Measurements from ENCODE around the gene HOTAIR. TPM values are rescaled to one million over a fixed set of nuclear protein-coding genes. Genes with fewer than 3 reads are reported as not detected.

Gene HOTAIR
- total RNA-seq, 1 experiment from 2014 or later = not detected

GRCh38 chr12:53978477-53979356 is 4.0 kb upstream of the HOTAIR start:
- TF ChIP-seq CTCF (conservative IDR thresholded peaks at IDR 0.05) = no peak
- no peak overlapping the region; a peak in 1 of 7 replicates for H3K27ac Mint-ChIP-seq
- peaks cover 0 to 2% (median 2%) of the 10 kb centered on the region in 3 experiments; a peak in 3 of 7 replicates for H3K36me3 Mint-ChIP-seq (ENCODE audit: insufficient read depth in 1 of 3, low read depth in 3 of 3)
- H3K27me3 Mint-ChIP-seq (ENCODE audit: low read depth) = peaks cover 100% of the 10 kb centered on the region
- Histone ChIP-seq H2BK20ac (ENCODE audit: low read depth, low read length, poor library complexity, severe bottlenecking) (no peak overlapping the region), H3K9me3 (ENCODE audit: control insufficient read depth, low read depth, low read length) (no peaks in the 10 kb centered on the region), H3K56ac (ENCODE audit: insufficient read length, low read depth, low read length) (no peak overlapping the region), H2BK5ac (ENCODE audit: insufficient read length, low read length) (no peak overlapping the region), H4K8ac (replicated peaks; ENCODE audit: insufficient read length, low read depth, low read length) (no peak overlapping the region), H3K23me2 (ENCODE audit: insufficient read length, low read depth, low read length, poor library complexity, severe bottlenecking) (no peaks in the 10 kb centered on the region), H2BK12ac (ENCODE audit: insufficient read length, low read depth, low read length) (no peak overlapping the region), H4K20me1 (ENCODE audit: control insufficient read depth, insufficient read depth, insufficient read length) (no peaks in the 10 kb centered on the region), H3K23ac (ENCODE audit: insufficient read length, low read depth, low read length) (no peak overlapping the region), H2AK5ac (ENCODE audit: insufficient read length, low read length) (no peak overlapping the region), H3K27ac (ENCODE audit: insufficient read length, low read depth, low read length) (no peak overlapping the region), H3K4me2 (ENCODE audit: insufficient read depth, insufficient read length, low read length) (no peak overlapping the region), H4K91ac (ENCODE audit: insufficient read length, low read depth, low read length) (no peak overlapping the region), H3K4me1 (ENCODE audit: insufficient read depth, low read length) (no peaks in the 10 kb centered on the region), H4K5ac (ENCODE audit: insufficient read length, low read depth, low read length) (no peak overlapping the region), H2AFZ (ENCODE audit: low read length) (no peak overlapping the region), H3K18ac (ENCODE audit: insufficient read length, low read depth, low read length) (no peak overlapping the region), H2BK120ac (ENCODE audit: low read depth, low read length, poor library complexity, severe bottlenecking) (no peak overlapping the region), H2BK15ac (ENCODE audit: low read depth, low read length) (no peak overlapping the region), H3K79me1 (ENCODE audit: insufficient read depth, low read depth, low read length, poor library complexity, severe bottlenecking) (no peaks in the 10 kb centered on the region), H3K79me2 (ENCODE audit: insufficient read depth, low read length) (no peaks in the 10 kb centered on the region), H3T11ph (ENCODE audit: low read length) (no peak overlapping the region), H3K27me3 (ENCODE audit: insufficient read depth, low read length) (peaks cover 97% of the 10 kb centered on the region), H3K14ac (ENCODE audit: insufficient read depth, low read length) (no peak overlapping the region), H3K4ac (ENCODE audit: low read depth, low read length) (no peak overlapping the region), H3K9ac (ENCODE audit: extremely low read depth, insufficient read length, low read length) (no peak overlapping the region)
- no CpG with 5 or more reads among the region's 15 CpGs for WGBS (ENCODE audit: extremely low coverage, insufficient read length, low lambda C conversion rate)
- H3K4me3 Mint-ChIP-seq = no peak overlapping the region
- no peak for DNase-seq
- peaks cover 12 to 15% of the 10 kb centered on the region in 2 experiments; a peak in 4 of 5 replicates for H3K9me3 Mint-ChIP-seq
- peaks cover 8 to 18% of the 10 kb centered on the region in 2 experiments for H3K4me1 Mint-ChIP-seq
